NCI-H2029 (cell line): Measurements from ENCODE around the gene RPRML.
A peak's percentile ranks its signal among the peaks of the same experiment; 100 is the strongest.
"Not testable (repeated sequence)": the region's sequence is repeated elsewhere in the genome, so short reads cannot be mapped to it uniquely, and the experiment has no call there.

Experiments used
- DNase-seq: peaks from one replicate; lab custom pipeline; 2025; lab: John Stamatoyannopoulos, UW

The RPRML gene

DNA sequence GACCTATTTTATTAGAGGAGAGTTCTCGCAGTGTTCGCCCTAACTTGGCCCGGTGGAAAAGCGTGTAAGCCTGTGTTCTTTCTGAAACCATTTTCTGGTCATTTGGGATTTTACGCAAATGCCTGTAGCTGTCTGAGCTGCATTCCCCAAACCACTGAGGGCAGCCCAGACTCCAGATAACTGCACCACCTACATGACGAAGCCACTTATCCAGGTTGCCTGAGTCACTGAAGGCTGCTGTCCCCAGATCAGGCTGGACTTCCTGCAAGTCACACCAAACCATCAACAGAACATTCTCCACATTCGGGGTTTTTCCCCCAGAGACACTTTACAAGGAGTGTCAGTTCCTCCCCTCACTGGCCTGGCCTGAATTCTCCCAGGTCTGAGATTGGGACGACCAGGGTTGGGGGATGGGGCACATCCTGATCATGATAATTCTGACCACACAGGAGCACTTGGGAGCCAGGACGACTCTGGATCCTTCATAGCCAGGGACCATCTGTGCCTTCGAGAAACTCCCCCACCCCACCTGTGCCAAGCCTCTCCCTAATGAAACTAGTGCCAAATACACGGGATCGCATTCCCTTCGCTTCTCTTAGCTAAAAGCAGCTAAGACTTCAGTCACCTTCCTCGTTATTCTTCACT, 2.3 kb downstream of the RPRML start:
- DNase-seq: no peak

DNA sequence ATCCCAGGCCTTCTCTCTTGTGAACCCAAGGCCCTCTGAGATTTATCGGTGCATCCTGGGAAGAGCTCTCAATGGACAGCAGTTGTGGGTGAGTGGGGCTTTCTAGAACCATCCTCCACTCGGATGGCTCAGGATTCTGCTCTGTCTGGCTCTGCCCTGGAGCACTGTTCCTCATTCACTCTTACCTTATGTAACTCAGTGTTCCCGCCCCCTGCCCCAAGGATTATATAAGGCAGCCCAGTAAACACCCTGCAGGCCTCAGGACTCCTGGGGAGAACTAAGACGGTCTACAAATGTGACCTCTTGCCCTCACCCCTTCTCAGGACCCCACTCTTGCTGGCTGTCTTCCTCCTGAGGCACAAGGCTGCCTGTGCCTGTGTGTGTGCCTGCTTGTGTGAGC, 3.8 kb downstream of the RPRML start:
- DNase-seq: no peak

DNA sequence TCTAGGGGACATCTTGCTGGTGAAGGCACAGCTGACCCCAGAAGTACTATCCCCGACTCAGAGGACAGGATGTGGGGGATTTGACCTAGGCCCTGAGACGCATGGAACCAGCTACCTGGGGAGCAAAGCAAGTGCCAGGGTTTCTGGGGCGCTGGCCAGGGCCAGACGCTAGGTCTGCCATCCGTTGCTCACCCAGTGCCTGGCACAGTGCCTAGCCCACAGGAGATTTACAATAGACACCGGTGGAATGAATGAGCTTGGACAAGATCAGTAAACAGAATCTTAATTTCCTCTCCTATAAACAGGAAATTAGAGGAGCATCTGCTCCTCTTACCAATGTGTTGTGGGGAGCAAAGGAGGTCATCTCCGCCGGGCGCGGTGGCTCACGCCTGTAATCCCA, 5.0 kb downstream of the RPRML start:
- peak; percentile 45 for DNase-seq

DNA sequence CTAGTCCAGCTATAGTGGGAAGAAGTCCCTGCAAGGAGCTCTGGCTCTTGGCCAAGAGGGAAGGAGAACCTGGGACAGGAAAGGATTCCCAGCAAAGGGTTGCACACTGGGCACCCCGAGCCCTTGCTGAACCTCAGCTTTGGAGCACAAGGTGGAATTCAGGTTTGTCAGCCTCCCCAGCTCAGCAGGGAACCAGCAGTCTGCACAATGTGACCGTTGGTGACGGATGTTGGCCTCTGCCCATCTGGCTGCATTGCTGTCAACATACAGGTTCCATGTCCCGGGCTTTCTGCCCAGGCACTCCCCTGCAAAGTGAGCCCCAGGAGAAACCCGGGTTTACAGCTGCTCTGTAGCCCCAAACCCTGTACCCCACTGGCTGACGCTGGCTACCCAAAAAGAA, 6.7 kb downstream of the RPRML start:
- DNase-seq: no peak

DNA sequence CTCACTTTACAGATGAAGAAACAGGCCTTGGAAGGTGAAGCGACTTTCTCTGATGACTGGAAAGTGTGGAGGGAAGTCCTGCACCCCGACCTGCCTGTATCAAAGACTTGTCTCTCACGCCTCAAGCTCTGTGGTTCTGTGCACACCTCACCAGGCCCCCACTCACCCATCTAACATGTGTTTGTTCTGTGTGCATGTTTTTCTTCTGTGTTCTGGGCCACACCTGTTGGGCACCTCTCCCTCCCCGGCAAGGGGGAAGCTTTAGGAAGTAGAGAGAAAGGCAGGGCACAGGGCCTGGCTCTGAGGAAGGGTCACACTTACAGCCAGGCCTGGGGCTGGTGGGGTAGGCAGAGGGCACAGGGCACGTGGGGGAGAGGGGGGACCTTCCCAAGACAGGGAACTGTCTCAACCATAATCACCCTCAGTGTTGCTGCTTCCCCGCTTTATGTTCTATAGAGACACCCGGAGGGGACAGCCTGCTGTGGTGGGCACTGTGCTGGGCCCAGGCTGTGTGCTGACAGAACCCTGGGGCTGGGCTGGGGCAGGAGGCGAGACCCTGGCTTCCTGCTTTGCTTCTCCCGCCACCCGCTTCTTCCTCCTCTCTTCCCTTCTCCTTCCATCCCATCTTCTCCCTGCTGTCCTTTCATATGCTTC, 7.3 kb downstream of the RPRML start:
- DNase-seq: no peak

DNA sequence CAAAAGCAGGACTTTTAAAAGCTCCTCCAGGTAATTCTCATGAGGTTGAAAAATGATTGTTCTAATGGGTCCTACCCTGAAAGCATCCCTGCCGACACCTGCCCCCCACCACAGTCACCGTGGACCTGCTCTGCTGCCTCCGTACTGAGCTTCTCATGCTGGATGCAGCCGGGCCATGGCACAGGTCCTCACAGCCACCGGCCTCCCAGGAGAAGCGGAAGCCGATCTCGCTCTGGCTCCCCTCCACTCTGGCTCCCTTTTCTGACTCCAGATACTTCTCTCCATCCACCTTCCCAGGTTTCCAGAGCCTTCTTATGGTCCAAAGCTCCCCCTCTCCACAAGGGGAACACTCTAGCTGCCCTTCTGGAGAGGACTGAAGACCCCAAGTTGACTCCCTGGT, 10.2 kb downstream of the RPRML start:
- no peak for DNase-seq

DNA sequence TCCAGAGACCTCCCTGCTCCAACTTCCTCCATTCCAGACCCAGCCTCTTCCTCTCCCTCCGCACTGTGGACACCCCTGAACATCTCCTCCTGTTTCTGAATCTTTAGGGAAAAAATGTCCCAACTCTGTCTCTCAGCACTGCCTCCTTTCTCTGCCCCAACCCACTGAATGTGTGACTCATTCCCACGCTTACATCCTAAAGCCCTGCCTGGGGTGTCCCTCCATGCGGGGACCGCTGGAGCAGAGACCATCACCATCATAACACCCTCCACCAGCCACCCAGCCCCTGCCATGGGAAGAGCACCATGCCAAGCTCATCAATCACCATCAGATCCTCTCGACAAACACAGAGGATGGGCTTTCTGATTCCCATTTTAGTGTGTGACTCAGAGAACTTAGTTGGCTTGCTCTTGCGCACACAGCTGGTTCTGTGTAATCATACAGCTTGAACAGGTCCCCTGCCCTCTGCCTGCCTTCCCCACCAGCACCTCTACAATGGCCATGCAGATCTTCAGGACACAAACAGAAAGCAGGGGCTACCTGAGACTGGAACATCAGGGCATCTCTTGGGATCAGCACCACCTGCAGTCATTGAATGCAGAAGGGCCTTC, 10.7 kb downstream of the RPRML start:
- no peak for DNase-seq

DNA sequence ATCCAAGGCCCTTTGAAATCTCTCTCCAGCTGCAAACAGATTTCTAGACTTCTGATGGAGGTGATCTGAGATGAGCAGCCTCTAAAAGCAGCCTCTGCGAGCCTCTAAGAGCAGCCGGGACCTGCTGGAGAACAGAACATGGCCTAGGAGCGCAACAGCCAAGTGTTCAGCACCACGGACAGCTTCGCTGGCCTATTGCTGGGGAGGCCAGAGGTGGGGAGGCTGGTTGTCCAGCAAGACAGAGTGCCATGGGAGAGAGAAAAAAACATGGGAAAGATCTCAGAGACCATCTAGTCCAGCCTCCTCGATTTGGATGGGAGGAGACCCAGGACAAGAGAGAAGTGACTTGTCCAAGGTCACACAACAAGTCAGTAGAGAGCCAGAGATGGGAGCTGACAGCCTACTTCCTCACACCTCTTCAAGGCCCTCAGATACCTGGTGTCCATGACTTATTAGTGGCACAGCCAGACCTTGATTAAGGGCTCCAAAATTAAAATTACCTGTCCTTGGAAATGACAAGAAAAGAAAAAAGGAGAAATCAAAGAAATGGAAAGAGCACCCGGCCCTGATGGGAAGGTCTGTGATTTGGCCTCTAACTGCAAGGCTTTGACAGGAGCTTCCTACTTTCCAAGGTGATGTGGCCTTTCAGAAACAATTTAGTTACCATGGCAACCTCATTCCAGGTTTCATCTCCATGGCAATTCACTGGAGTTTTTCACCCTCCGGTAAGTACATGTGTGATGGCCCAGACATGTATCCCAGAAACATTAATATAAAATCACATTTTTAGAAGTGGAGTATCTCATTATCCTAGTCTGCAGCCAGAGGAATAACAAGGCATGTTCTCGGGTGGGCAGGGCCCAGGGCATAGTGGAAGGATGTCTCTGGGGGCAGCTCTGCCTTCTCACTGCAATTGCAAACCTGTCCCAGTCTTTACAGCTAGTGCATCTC, 14.5 kb downstream of the RPRML start:
- DNase-seq: no peak

DNA sequence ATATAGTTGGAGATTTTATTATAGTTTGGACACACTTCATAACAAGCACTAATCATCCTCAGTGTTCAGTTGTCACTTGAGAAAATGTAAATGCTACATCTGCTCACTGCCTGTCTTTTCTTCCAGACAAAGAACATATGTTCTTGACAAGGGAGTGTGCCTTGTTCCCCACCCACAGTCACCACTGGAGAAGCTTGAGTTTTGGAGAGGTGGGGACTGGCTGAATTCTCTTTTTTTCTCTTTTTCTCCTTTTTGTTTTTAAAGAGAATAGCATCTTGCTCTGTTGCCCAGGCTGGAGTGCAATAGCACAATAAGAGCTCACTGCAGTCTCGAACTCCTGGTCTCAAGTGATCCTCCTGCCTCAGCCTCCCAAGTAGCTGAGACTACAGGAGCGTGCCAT, 15.5 kb downstream of the RPRML start:
- DNase-seq: no peak

DNA sequence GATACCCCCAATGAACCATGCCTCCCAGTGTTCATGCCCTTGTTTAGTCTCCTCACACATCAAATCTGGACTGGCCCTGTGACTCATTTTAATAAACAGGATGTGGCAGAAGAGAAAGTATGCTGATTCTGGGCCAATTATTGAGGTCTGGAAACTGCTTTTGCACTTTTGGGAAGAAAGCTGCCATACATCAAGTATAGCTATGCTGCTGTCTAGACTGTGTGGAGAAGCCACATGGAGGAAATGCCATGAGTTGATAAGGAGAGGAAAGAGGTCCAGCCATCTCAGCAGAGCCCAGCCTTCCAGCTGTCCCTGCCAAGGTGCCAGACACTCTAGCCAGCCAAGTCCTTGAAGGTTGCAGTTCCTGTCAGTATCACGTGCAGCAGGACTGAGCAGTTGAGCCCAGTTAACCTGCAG, 16.7 kb downstream of the RPRML start:
- no peak for DNase-seq

DNA sequence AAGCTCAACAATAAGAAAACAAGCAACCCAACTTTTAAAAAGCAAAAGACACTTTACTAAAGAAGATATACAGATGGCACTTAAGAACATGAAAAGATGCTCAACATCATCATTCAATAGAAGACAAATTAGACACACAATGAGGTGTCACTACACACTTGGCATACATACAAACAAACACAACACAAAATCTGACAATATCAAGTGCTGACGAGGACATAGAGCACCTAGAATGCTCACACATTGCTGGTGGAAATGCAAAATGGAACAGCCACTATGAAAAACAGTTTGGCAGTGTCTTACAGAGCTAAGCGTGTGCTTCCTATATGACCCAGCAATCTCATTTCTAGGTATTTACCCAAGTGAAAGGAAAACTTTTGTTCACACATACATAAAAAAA, 18.9 kb downstream of the RPRML start:
- DNase-seq: no peak

DNA sequence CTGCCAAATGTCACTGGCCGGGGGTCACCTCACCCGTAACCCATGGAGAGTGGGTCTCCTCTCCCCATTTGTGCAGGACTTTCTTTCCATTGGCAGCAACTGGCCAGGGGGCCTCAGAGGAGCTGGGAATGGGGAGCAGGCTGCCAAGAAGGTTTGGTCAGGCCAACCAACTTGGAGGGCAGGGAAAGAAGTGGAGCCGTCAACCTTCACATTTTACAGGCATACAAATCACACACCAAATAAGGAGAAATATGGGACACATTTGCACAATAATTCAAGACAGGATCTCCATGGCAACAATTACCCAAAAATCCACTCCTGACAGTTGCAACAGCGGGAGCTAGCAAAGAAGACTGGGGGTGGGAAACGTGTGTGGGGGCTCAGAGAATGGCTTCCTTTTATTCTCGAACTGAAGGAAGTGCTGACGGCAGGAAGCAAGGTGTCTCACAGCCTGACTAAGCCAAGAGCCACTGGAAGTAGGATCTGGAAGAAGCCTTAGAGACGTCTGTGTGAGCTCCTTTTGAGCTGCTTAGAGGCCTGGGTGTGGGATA, 20.9 kb downstream of the RPRML start:
- DNase-seq: no peak

DNA sequence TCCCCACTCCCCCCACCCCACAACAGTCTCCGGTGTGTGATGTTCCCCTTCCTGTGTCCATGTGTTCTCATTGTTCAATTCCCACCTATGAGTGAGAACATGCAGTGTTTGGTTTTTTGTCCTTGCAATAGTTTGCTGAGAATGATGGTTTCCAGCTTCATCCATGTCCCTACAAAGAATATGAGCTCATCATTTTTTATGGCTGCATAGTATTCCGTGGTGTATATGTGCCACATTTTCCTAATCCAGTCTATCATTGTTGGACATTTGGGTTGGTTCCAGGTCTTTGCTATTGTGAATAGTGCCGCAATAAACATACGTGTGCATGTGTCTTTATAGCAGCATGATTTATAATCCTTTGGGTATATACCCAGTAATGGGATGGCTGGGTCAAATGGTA, 25.9 kb downstream of the RPRML start:
- DNase-seq: not testable (repeated sequence)

DNA sequence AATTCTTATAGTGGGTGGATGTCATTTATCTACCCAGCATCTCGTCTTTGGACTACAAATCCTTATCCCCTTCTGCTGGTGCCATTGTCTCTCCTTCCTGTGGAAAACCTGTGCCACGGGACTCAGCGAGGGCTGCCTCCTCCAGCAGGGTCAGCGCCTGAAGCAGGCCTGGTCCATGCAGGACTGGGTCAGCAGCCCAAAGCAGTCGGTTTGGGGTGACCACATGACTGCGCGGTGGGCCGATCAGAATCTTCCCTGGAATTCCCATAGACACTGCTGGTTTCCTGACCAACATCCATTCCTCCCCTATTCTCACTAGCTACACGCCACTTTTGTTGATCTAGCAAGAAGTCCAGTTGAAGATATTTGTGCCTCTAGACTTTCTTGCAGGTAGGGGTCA, 26.9 kb downstream of the RPRML start:
- DNase-seq: no peak

DNA sequence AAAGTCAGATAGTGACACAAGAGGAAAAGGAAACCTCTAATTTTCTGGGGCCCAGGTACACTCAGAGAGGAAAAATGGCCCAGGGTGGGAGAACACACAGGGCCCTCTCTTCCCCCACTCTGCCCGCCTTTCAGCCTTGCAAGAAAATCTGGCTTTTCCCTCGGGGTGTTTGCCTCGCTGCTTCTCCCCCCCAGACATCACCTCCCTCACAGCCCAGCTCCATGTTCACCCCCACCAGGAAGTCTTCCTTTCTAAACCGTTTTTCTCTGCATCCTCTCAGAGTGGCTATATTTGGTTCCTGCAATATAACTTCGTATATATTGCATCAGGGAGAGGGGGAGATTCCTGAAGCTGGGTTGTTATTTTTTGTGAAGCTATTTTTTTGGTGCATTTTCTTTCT, 27.3 kb downstream of the RPRML start:
- DNase-seq: no peak

DNA sequence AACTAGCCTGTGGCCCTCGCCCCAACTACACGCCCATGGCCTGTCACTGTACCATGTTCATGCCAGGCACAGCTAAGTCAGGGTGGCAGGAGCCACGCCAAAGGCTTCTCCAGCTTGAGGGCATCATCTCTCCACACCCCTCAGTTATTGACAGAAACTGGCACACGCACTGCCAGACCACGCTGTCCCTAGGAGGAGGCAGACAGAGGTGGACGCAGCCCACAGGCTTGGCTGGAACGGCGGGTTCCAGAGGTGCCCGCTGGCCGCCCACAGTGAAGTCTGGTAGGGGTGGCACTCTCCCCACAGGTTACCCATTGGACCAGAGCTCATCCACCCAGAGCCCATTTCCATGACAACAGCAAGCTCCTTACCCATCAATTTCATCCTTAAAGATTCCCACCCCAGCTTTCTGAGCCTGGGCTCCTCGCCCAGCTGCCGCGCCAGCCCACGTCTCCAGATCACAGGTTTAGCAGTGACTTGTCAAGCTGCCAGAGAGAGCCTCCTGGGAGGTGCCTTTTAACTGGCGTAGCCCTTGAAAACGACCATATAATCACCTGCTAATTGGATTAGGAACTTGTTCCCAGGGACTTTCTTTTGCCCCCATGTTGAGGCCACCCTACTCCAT, 27.9 kb downstream of the RPRML start:
- DNase-seq: no peak

DNA sequence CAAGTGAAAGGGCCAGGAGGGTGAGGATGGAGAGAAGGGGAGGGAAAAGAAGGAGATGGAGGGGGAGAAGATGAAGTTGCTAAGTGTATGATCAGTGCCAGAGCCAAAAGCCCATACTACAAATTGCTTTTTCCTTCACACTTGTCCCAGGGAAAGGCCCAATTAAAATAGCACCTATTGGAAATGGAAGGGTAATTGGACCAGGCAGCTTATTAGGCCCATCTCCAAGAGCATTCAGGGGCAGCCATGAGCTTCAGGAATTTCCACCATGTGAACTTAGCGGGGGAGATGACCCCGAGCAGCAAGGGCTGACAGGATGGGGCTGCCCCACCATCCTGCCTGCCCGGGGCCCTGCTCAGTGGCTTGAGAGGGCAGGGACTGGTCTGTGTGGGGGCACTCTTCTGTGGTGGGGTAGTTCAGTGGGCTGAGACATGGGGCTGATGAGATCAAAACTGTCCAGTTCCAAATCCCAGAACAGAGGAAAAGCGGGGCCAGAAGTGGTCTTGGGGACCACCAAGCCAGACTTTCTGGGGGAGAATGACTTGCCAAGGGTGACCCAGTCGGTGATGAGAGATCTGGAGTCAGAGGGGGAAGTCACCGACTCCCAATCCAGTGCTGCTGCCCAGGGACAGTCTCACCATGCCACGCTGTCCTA, 28.6 kb downstream of the RPRML start:
- DNase-seq: no peak

DNA sequence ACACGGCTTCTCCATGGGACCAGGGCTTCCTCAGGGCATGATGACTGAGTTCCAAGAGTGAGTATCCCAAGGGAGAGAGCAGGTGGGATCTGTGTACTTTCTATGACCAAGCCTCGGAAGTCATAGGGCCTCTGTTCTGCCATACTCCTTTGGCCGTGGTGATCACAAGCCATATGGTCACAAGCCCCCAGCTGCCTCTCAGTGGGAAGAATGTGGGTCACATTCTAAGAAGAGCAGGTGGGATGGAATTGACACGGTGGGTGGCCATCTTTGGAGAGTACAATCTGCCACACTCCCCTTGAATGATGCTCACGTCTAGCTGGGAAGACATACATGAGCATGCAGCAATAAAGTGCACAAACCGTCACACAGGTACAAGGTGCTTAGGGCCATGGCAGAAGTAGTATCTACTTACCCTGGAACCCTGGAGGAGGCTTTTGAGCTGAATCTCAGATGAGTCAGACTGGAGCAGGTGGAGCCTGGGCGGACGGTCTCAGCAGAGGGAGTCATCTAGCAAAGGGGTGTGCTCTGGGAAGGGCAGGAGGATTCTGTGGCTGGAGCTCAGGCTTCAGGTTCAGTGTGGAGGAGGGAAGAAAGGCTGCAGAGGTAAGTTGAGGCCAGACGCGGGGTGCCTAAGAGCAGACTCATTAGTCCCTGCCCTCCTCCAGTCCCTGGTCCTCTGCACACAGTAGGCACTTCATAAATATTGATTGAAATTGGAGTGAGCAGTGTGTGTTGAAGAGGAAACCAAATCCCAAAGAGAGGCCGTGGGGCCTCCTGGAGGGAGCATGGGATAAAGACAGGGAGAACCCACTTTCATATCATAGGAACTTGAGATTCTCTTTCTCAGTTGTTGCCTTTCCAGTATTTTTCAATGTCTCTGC, 29.5 kb downstream of the RPRML start:
- no peak for DNase-seq

DNA sequence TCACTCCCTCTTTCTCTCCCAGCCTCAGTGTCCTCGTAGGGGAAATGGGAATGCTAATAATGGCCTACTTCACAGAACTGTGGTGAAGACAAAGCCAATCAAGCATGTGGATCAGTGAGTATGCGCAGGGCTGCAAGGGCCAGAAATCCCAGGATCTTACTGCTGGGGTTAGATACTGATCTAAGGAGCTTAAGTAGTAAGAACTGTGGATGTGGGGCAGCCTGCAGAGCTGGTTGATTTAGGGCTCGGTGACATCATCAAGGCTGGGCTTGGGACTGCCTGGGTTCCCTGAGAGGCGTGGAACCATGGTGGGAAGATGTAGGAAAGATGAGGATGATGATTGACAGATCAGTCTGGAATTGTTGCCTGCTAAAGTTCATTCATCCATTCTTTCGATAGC, 30.5 kb downstream of the RPRML start:
- no peak for DNase-seq

DNA sequence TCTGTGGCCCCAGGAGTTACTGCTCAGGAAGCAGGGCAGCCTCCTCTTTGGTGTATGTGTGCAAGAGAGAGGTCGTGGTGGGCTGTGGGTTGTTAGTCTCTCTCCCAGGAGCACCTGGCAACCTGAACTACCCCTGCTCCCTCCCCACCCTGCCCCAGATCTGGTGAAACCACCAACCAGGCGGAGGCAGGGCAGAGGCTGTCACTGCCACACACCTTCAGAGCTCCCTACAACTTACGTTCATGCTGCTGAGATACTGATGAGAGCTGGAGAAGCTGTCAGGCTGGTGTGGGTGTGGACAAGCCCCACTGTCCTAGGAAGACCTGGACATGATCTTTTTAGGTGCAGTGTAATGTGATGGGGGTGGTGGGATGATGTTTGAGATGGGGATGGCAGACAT, 31.8 kb downstream of the RPRML start:
- no peak for DNase-seq
